Skin of body (tissue), 2 donors: Measurements from ENCODE around the gene TMEM273. TPM values are rescaled to one million over a fixed set of nuclear protein-coding genes. Genes with fewer than 3 reads are reported as not detected.

Experiments
- DNase-seq: peaks from one replicate; lab custom pipeline; 2025; lab: John Stamatoyannopoulos, UW
- total RNA-seq: library from RNA; depleted of rRNA; stranded (reverse); fragments of >200 nt; gene quantifications from one replicate; pipeline ENCODE4 v1.2.3, GENCODE V29; 2014

The TMEM273 gene
- total RNA-seq, 1 donor from 2014 or later, result 12.0 TPM

GRCh38 chr10:49140304-49141177, 47.6 kb downstream of the TMEM273 start:
- DNase-seq, result no peak

DNA sequence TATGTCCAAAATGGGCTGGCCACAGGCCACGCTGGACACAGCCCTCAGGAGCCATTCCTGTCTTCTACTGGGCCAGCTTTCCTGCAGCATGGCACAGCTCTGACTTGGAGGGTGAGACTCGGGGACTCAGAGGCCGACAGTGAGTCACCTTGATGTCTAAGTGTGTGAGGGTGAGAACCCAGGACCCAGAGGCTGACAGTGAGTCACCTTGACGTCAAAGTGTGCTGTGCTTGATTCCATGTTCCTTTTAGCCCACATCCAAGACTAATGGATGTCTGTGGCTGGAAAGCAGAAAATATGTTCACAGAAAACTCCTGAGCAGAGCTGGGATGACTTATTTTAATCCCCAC, 48.4 kb downstream of the TMEM273 start:
- DNase-seq, result no peak

DNA sequence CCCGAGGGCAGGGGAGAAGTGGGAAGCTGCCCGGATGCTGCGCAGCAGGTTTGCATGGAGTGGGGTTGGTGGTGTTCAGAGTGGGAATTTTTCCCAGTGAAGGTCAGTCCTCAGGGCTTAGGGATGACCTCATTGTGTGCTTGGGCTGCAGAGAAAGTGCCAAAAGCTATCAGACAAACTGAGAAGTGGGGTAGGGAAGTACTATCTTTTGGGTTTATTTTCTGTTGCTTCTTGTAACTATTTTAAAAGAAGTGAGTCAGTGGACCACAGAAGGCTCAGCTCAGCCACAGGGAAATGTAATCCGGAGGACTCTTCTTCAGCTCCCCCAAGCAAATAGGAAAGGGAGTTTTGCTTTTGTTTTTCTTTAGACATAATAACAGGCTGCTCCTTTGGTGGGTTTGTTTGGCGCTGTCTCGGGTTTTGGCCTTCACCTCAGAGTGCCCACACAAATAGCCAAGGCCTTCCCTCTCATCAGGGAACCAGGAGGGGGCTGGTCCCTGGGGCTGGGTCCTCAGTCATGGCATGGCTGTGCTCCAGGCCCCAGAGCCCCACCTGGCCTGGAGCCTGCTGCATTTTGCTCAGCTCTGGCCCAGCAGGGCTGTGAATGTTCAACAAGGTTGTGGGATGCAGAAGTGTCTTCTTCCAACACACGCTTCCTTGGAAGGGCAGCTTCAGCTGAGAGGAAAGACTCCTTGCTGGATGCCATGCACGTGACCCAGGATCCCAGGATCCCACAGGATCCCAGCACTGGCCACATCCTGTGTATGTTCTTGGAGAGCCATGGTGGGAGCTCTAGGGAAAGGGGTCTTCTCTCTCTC, 49.0 kb downstream of the TMEM273 start:
- peak; percentile 7 for DNase-seq

DNA sequence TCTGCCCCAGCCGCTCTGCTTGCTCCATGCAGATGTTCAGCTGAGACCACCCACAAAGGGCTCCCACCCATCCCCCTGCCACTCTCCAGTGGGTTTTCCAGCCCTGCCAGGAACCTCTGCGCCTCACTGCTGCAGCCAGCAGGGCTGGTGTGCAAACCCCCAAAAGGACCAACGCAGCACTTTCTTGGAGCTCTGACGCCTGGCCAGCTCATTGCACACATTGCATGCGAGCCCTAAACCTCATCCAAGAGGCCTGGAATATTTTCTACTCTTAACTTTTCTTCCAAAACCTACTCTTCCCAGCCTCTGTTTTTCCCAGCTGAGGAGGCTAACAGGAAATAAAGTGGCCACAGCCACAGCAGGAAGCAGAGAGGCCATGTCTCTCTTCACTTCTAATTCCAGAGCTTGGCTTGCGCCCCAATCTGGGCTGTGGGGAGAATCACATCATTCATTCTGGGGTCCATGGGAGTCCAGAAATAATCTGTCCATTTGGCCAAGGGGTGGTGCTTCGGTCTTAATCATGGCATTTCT, 49.8 kb downstream of the TMEM273 start:
- DNase-seq, result peak; percentile 88

DNA sequence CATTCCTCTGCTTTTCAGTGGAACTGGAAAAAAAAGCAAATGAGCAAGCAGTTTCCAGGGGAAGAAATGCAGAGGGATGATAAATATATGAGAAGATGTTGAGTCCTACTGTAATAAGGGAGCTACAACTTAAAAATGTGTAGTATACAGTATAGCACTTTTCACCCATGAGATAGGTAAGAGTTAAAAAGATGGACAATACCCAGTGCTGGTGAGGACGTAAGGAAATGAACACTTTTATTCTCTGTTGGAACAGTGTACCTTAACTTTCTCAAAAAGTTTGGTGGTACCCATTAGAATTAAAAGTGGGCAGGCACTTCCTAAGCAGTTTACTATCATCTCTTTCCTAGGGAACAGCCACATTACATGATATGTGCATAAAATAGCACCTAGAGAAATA, 51.7 kb downstream of the TMEM273 start:
- DNase-seq, result no peak

GRCh38 chr10:49135575-49136313, 52.4 kb downstream of the TMEM273 start:
- peak; percentile 70 for DNase-seq

DNA sequence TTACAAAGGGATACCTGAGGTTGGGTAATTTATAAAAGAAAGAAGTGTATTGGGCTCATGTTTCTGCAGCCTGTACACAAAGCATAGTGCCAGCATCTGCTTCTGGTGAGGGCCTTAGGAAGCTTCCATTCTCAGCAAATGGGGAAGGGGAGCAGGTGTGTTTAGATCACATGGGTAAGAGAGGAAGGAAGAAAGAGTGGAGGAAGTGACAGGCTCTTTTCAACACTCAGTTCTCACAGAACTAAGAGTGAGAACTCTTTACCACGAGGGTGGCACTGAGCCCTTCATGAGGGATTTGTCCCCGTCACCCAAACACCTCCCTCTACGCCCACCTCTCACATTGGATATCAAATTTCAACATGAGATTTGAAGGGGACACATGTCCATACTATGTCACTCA, 53.9 kb downstream of the TMEM273 start:
- no peak for DNase-seq

GRCh38 chr10:49133706-49134248, 54.4 kb downstream of the TMEM273 start, which contains the start of gene FAM170B:
Gene FAM170B (minus strand): TSS chr10:49134021. CDS start chr10:49133918, 103 bp downstream.
- DNase-seq, result no peak

GRCh38 chr10:49132362-49132737, 55.8 kb downstream of the TMEM273 start:
- no peak for DNase-seq

- no peak for DNase-seq
Measured at GRCh38 chr10:49131507-49132361, 56.5 kb downstream of the TMEM273 start.

GRCh38 chr10:49129376-49129775, 58.8 kb downstream of the TMEM273 start:
- DNase-seq, result no peak

DNA sequence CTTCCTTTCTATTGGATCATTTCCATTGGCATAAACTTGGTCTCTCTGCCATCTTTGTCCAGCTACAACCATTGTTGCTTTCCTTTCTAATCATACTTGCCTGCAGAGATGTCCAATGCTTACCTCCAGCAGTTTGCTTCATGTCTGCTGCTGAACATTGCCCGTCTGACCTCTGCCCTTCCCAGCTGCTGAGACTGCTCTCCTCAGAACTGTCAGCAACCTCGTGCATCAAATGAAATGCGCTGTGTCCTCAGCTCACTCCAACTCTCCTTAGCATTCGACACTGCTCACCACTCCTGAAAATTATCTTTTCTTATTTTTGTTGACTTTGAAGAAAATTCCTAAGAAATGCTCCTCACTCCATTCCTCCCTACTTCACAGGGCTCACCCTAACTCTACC, 59.3 kb downstream of the TMEM273 start:
- DNase-seq, result no peak

GRCh38 chr10:49123981-49124950, 63.9 kb downstream of the TMEM273 start:
- no peak for DNase-seq

- DNase-seq, result no peak
Measured at GRCh38 chr10:49120911-49121310, 67.3 kb downstream of the TMEM273 start.

DNA sequence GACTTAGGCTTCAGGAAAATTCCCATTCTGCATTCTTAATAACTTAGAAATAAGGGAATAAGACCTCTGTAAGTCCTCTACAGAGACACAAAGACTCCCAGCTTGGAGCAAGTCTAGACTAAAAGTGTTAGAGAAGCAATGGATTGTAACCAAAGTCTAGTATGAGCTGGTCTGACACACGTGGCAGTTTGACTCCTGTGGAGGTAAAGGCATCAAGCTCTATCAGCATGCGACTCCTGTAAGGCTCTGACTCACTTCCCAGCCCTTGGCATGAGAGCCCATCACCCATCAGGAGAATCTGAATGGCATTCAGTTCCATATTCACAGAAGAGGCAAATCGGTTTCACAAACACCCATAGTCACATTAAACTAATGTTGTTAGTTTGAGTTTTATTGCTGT, 68.4 kb downstream of the TMEM273 start:
- DNase-seq, result no peak

DNA sequence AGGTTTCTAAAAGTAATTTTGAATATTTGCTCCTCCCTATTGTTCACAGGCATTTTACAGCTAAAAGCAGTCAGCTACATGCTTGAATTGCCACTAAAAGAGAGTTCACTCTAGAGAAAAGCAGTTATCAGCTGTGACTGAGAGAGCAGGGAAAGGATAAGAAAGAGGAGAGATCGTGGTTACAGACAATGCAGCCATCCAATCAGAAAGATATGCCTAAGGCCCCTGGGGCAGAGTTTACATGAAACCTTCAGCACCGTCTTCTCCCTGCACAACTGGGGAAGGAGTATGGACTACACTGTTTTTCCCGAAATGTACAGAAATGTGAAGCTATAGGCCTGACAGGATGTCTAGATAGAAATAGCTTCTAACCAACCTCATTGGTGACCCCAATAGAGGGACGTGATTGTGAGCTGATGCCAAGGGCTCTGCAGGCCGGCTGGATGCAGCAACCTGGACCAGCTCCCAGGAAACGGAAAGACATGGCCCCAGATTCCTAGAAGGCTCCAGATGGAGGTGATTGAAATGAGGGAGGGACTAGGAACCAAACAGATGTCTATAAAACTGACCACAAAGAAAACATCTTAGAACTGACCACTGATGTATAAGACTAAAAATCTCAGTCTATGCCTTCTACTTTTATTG, 69.6 kb downstream of the TMEM273 start:
- DNase-seq, result no peak

- no peak for DNase-seq
Measured at GRCh38 chr10:49117376-49118070, 70.7 kb downstream of the TMEM273 start.
